Neural progenitor cell (in vitro differentiated cells): Measurements from ENCODE around the gene PDCD1LG2.

Source experiments
- CTCF ChIP-seq: fragments of 200-600 bp; sonication (generic); IDR thresholded peaks from 2 replicates; pipeline ENCODE4 v1.5.1; 2017; ENCODE audit warnings: antibody characterized with exemption, mild to moderate bottlenecking
- EZH2phosphoT487 ChIP-seq: fragments of 200-600 bp; sonication (generic); IDR thresholded peaks from 2 replicates; pipeline ENCODE4 v1.6.1; 2017; ENCODE audit warnings: antibody characterized with exemption

- TF ChIP-seq CTCF (no peak), EZH2phosphoT487 (no peak)
Measured at GRCh38 chr9:5524090-5524489, 13.8 kb downstream of the PDCD1LG2 start.
